Measurements from ENCODE around the gene NRAP.

NRAP gene

GRCh38 chr10:113561214-113561613 is 102.6 kb downstream of the NRAP start:
- no peak for DNase-seq

GRCh38 chr10:113560071-113560470 is 103.8 kb downstream of the NRAP start:
- no peak for DNase-seq

GRCh38 chr10:113557903-113558321 is 105.9 kb downstream of the NRAP start:
- peak; percentile 23 for DNase-seq

DNA sequence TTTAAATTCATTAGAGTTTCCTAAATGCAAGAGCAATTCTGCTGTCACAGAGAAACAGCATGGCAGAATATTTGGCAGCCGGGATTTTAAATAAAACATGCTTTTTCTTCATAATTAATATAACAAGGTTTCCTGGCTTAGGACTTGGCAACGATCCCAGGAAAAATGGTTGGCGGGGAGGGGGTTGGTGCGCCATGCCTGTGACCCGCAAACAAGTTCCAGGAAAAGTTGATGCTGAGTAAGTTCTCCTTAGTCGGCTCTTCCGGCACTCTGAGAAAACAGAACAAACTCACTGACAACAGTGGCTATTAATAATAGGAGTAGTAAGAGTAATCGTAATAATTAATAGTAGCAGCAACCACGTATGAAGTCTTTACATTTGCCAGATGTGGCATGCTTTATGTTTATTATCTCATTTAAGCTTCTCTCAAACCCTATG is 106.4 kb downstream of the NRAP start:
- no peak for DNase-seq

DNA sequence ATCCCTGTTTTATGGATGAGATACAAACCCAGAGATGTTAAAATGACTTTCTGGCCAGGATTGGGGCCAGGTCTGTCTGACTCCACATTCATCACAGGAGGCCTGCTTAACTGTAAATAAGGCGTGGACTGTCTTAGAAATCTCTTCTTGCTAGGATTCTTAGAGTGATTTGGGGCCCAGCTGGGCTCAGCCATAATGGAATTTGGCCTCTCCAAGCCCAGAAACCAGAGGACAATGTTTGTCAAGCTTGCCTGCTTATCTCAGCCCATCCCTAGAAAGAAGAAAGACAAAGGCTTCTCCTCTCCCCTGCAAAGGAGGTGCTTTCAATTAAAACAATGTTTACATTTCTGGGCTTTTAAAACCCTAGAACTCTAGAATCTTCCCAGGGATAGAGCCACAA is 108.1 kb downstream of the NRAP start:
- no peak for DNase-seq

GRCh38 chr10:113555245-113555644 is 108.6 kb downstream of the NRAP start:
- DNase-seq, result no peak

GRCh38 chr10:113554214-113554613 is 109.6 kb downstream of the NRAP start:
- no peak for DNase-seq

DNA sequence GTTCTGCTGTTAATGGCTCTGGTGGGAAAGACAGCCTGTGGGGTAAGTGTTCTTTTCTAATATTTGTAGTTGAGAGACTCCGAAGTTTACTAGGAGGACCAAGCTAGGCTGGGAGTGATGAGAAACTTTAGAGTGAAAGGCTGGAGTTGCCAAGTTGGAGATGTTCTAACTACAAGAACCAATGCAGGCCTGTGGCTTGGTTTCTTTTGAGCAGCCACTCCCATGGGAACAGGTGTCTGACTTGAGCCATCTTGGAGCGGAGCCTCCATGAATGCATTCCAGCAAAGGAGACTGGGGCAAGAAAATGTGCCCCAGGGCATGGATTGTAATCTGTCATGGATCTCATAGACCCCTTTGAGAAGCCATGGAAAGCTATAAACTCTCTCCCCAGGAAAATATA is 110.7 kb downstream of the NRAP start:
- DNase-seq, result no peak

- DNase-seq, result no peak
Observed at GRCh38 chr10:113552701-113553100, 111.1 kb downstream of the NRAP start, which contains the start of gene HABP2. Gene HABP2, plus strand, starts transcription at chr10:113553053. Its CDS starts 69 bp downstream, at chr10:113553122.

GRCh38 chr10:113552014-113552413 is 111.8 kb downstream of the NRAP start:
- DNase-seq, result no peak

GRCh38 chr10:113550365-113550764 is 113.5 kb downstream of the NRAP start:
- DNase-seq, result no peak

GRCh38 chr10:113549856-113550255 is 114.0 kb downstream of the NRAP start:
- DNase-seq, result no peak

DNA sequence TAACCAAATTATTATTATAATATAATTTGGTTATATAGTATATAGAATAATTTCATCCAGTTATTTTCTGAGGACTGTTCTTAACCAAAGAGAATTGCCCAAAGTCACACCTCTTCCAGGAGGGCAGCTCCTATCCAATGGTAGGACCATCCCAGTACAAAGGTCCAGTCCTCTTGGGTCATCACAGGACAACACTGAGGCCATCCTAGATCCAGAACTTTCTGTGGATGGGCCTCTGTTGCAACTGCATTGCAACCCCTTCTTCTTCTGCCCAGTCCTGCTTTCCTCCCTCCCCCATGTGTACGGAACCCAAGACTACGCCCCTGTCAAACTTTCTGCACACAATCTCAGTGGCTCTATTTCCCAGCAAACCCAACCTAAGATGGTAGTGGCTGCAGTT is 116.4 kb downstream of the NRAP start:
- no peak for DNase-seq

DNA sequence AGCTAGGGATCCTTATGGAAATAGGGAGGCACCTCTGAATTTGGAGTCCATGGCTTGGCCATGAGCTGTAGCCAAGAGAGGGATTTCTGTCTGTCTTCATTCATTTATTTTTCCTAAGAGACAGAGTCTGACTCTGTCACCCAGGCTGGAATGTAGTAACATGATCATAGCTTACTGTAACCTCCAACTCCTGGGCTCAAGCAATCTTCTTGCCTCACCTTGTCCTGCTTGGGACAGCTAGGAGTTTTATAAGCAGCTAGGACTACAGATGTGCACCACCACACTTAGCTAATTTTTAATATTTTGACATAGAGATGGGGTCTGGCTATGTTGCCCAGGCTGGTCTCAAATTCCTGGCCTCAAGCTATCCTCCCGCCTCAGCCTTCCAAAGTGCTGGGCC is 119.4 kb downstream of the NRAP start:
- DNase-seq, result no peak

DNA sequence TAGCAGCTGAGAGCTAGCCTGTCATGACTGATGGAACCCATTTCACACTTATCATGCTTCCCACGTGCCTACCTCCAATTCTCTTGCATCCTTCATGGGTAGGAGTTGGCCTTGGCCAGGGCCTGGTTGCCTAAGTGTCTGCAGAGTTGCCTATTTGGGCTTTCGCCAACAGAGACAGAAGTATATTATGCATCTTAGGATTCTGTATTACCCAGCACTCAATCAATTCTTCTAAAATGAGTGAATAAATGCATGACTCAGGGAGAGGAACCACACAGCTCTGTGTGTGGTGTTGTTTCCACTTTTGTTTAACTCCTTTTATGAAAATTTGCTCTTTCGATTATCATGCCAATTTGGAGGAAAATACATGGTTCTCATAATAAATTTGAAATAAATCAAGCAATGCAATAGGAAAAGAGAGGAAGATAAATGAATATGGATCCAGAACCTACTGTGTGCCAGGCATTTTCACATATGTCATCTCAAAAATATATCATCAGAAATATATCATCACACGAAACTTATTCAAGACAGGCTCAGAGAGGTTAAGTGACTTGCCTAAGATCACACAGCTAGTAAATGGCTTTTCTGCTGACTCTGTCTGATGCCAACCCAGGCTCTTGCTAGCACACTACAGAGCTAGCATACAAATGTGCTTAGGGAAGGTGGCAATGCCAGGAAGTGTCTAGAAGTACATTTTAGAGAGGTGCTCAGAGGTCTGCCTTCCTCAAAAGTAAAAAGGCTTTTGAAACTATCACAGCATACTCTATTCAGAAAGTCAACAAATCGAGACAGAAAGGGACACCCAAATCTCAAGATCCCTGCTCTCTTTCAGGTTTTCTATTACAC is 120.5 kb downstream of the NRAP start:
- no peak for DNase-seq

DNA sequence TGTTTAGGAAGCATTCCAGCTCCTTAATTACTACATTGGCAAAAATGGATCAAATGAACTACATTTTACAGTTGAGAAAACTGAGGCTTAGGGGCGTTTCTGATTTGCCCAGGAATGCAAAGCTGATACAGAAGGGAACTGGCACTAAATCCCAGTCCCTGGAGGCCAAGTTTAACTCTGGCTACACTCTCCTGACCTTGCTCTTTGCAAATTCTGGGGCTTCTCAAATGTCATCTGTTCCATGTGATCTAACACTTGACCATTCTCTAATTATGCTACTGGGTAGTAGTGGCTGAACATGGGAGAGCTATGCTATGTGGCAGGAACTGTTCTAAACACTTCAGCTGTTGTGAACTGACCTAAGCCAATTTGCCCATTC is 122.3 kb downstream of the NRAP start:
- no peak for DNase-seq

DNA sequence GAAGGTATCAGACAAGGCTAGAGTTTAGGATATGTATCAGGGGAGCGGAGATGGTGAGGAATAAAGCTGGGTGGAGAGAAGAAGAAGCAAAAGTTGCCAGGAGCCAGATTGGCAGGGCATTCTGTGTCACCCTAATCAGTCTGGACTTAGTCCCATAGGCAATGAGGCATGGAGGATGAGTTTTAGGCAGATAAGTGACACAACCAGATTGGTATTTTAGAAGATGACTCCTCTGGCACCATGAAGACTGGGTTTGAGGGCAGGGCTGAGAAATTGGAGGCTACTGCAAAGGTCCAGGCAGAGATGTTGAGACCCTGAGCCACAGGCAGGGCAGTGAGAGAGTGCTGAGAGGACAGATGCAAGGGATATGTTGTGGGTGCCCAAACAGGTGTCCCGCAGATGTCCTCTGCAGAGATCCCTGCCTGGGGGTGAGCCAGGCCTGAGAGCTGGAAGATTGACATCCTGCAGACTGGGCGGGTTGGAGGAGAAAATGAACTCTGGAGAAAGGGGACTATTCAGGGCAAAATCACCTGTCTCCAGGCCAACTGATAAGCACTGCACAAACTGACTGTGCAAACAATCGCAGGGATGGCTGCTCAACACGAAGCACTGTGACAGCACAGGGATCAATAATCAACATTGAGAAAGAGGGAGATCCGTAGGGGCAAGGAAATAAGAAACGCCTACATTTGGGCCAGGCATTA is 122.8 kb downstream of the NRAP start:
- DNase-seq, result no peak

DNA sequence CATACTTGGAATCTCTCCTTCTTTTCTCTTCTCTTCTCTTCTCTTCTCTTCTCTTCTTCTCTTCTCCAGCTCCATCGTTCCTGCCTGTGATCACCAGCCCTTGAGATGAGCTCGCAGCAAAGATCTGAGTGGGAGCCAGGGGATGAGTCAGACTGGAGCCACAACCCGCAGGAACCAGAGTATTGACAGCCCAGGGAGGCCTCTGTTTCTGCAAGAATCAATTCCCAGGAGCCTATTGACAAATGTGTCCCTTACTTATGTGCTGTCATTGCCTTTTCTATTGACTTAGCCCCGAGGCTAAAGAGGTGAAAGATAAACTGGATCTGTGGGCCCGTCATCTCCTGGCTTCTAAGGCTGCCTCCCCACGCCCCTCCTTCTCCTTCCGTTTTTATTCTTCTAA is 124.1 kb downstream of the NRAP start:
- no peak for DNase-seq
